Uterus (tissue), 2 donors: ENCODE results near the gene MIAT.

Experiments used
- POLR2A ChIP-seq, 2 donors: fragments of 450-650 bp; IDR thresholded peaks; one replicate each; pipeline ENCODE4 v1.6.1; 2016; ENCODE audit warnings: antibody characterized with exemption in 2 of 2, mild to moderate bottlenecking in 1 of 2, moderate library complexity in 1 of 2
- TF ChIP-seq, protein P1 (sequence below), 4 experiments: fragments of 200-600 bp in 2 of 4; fragments of 450-650 bp in 2 of 4; sonication (generic) in 2 of 4; IDR thresholded peaks; one replicate each; pipeline ENCODE4 v1.5.1; 2016 to 2019; ENCODE audit warnings: antibody characterized with exemption in 4 of 4, mild to moderate bottlenecking in 2 of 4, moderate library complexity in 1 of 4

DNA sequence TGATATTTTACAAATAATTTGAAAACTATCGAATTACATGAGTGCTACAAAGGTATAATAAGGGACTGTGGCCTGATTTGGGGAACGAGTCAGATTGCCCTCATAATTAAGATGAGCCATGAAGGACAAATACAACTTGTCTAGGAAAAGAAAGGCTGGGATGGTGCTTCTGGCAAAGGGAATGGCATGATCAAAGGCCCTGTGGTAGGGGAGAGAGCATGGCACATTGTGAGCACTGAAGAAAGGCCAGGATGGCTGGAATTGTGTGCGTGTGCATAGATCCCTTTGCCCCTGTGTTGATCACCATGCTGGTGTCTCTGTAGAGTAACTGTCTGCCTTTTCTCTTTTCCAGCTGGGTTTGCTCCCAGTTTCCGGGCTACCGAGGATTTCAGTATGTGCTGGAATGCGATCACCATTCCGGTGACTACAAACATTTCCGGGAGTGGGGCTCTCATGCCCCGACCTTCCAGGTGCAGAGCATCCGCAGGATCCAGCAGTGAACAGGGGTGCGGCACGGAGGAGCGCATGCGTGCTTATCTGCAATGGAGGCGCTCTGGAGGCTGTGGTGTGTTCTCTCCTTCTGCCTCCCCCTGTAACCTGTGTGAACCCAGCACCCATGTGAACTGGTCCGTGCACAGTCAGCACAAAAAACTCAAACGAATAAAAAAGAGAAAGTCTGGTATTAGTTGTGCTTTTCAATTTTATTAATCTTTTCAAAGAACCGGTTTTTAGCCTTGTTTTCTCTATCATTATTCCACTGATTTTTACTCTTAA is 27.2 kb upstream of the MIAT start:
- no peak for TF ChIP-seq POLR2A (IDR thresholded peaks at IDR 0.05)
- TF ChIP-seq, protein P1, sequence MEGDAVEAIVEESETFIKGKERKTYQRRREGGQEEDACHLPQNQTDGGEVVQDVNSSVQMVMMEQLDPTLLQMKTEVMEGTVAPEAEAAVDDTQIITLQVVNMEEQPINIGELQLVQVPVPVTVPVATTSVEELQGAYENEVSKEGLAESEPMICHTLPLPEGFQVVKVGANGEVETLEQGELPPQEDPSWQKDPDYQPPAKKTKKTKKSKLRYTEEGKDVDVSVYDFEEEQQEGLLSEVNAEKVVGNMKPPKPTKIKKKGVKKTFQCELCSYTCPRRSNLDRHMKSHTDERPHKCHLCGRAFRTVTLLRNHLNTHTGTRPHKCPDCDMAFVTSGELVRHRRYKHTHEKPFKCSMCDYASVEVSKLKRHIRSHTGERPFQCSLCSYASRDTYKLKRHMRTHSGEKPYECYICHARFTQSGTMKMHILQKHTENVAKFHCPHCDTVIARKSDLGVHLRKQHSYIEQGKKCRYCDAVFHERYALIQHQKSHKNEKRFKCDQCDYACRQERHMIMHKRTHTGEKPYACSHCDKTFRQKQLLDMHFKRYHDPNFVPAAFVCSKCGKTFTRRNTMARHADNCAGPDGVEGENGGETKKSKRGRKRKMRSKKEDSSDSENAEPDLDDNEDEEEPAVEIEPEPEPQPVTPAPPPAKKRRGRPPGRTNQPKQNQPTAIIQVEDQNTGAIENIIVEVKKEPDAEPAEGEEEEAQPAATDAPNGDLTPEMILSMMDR (IDR thresholded peaks at IDR 0.05): no peak
